GM12873 (cell line): ENCODE data around the gene RANBP10.

ENCODE experiments used
- CTCF ChIP-seq: IDR thresholded peaks from 2 replicates; pipeline ENCODE4 v1.5.1; 2012; ENCODE audit warnings: low read depth, mild to moderate bottlenecking, moderate library complexity, low read length, control low read depth; ENCODE audit not compliant: insufficient read depth; ENCODE audit errors: missing control alignments

The RANBP10 gene

GRCh38 chr16:67719048-67719777 is 87.1 kb downstream of the RANBP10 start, which contains the start of gene GFOD2:
Gene GFOD2, minus strand, starts transcription at chr16:67719316. Its CDS starts 33,601 bp downstream, at chr16:67685715.
- no peak for TF ChIP-seq CTCF

- TF ChIP-seq CTCF = no peak
Measured at GRCh38 chr16:67718668-67719047, 87.7 kb downstream of the RANBP10 start.

GRCh38 chr16:67716097-67716496 is 90.3 kb downstream of the RANBP10 start:
- no peak for TF ChIP-seq CTCF

GRCh38 chr16:67714522-67714921 is 91.8 kb downstream of the RANBP10 start:
- no peak for TF ChIP-seq CTCF

- TF ChIP-seq CTCF = no peak
Measured at GRCh38 chr16:67713647-67714273, 92.6 kb downstream of the RANBP10 start.

GRCh38 chr16:67710607-67711006 is 95.8 kb downstream of the RANBP10 start:
- no peak for TF ChIP-seq CTCF

- TF ChIP-seq CTCF = no peak
Measured at GRCh38 chr16:67709050-67709449, 97.3 kb downstream of the RANBP10 start.
